GM12891 (cell line): ENCODE measurements around the gene NDUFA8.

Experiments used
- POLR2A ChIP-seq: IDR thresholded peaks from 2 replicates; pipeline ENCODE4 v1.6.1; 2011; ENCODE audit warnings: low read depth, low read length, control low read depth
- POLR2AphosphoS5 ChIP-seq: IDR thresholded peaks from 2 replicates; pipeline ENCODE4 v1.6.1; 2011; ENCODE audit warnings: low read depth, low read length, control low read depth
- POU2F2 ChIP-seq: IDR thresholded peaks from 2 replicates; pipeline ENCODE4 v1.6.1; 2011; ENCODE audit warnings: low read depth, mild to moderate bottlenecking, control low read depth, low read length, moderate library complexity
- SPI1 ChIP-seq: IDR thresholded peaks from 2 replicates; pipeline ENCODE4 v1.6.1; 2011; ENCODE audit warnings: low read depth, low read length, control low read depth
- TAF1 ChIP-seq: IDR thresholded peaks from 2 replicates; pipeline ENCODE4 v1.6.1; 2011; ENCODE audit warnings: low read depth, low read length, control low read depth

DNA sequence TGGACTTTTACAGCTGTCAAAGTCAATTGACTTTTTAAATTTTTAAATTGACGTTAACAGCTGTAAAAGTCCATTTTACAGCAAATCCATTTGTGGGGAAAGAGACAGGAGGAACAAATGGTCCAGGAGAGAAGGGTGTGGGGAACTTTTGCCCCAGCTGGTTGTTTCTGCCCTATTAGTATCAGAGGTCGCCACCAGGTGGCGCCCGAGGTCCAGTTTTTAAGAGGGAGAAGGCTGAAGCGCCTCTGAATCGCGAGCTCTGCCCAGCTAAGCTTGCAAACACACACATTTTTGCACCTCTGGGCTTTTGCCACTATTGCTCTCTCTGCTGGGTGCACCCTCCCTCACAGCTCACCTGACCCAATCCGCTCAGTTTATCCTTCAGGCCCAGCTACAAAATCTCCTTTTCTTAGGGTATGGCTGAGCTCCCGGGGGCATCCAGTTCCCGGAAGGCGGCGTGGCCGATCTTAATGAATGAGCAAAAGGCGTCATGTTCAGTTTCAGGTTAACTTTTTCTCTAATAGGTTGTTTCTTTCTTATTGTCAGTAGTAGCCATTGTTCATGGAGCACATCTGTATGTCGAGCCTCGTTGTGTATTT is 60.2 kb downstream of the NDUFA8 start:
- TF ChIP-seq TAF1 (no peak), POLR2A (no peak), SPI1 (no peak), POLR2AphosphoS5 (no peak), POU2F2 (no peak)
